ENCODE data around the gene SPATA2L.
A peak's percentile ranks its signal among the peaks of the same experiment; 100 is the strongest.

Gene SPATA2L, protein sequence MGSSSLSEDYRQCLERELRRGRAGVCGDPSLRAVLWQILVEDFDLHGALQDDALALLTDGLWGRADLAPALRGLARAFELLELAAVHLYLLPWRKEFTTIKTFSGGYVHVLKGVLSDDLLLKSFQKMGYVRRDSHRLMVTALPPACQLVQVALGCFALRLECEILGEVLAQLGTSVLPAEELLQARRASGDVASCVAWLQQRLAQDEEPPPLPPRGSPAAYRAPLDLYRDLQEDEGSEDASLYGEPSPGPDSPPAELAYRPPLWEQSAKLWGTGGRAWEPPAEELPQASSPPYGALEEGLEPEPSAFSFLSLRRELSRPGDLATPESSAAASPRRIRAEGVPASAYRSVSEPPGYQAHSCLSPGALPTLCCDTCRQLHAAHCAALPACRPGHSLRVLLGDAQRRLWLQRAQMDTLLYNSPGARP

DNA sequence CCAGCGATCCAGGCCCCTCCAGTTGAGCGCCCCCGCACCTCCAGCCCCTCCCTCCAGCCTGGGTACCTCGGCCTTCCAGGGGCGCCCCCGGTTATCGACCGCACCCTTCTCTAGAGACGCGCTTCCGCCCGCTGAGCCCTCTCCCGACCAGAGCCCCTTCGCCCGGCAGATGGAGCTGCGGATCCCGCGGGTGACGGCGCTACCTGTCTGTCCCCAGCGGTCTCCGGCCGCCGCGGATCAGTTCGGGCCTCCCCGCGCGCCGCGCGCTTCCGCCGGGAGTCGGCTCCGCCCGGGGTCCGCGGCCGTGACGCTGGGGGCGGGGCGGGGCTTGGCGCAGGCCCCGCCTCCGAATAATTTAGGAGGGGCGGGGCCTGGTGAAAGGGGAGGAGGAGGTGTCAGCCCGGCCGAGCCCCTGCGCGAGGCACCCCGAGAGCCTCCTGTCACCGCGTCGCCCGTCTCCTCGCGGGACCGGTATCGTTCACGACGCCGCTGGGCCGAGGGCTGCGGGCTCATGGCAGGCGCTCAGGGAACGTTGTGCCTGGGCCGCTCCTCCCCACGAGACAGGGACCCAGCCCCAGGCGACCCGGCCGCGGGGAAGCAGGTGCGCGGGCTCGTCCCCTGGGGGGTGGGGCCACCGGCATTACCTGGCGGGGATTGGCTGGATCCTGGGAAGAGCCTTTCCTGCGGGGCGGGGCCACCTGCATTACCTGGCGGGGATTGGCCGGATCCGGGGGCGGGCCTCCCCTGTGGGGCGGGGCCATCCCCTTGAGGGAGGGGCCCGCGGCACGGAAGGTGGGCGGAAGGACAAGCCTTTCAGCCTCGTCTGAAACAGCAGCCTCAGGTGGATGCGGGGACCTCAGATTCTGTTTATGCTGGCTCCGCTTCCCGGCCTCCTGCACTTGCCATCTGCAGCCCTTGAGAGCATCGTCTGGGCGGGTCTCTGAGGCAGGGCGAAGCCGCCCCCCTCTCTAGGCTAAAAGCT lies at the start of gene SPATA2L:
Gene SPATA2L, minus strand, starts transcription at position 281 of the 982 bp plus-strand sequence. CDS start 473 bp downstream, outside the sequence.
- DNase-seq: peak; percentile 79

DNA sequence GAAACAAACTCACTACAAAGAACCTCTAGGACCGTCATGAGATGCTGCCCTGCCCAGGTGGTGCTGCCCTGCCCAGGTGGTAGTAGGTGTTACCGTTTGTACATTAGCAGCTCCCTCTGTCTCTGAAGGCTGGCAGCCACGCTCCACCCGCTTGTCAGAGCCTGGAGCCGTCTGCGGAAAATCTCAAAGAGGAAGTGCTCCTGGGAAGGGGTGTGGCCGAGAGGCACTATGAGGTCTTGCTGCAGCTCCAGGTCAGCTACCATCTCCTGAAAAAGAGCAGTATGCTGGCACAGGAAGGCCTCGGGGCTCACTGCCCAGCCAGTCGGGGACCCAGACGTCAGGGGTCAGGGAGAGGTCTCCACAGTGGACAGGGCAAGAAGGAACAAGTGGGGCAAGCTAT lies 48.1 kb upstream of the SPATA2L start:
- DNase-seq: no peak

DNA sequence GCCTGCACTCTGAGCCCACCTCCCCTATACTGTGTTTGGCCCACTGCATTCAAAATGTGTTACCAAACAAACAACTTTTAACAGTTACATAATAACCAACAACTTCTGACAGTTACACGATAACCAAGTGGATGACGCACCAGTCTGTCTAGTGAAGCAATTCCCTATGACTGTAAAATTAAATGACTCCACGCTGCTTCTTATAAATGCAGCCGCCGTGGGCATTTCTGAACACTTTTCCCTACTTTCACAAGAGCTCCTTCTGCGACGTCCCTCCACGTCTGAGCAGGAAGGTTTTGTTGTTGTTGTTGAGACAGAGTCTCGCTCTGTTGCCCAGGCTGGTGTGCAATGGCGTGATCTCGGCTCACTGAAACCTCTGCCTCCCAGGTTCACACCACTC lies 47.4 kb upstream of the SPATA2L start:
- no peak for DNase-seq

DNA sequence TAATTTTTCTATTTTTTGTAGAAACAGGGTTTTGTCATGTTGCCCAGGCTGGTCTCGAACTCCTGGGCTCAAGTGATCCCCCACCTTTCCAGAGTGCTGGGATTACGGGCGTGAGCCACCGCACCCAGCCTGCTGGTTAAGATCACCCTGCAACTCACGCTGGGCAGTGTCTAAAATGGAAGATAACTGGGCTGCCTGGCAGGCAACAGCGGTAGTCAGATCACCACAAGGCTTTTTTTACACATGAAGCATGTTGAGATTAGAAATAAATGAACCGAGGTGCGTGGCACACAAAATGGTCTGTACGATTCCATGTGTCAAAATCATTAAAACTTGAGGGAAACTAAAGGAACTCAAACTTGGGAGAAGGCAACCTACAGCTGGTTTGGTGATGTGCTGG lies 46.6 kb upstream of the SPATA2L start:
- no peak for DNase-seq

DNA sequence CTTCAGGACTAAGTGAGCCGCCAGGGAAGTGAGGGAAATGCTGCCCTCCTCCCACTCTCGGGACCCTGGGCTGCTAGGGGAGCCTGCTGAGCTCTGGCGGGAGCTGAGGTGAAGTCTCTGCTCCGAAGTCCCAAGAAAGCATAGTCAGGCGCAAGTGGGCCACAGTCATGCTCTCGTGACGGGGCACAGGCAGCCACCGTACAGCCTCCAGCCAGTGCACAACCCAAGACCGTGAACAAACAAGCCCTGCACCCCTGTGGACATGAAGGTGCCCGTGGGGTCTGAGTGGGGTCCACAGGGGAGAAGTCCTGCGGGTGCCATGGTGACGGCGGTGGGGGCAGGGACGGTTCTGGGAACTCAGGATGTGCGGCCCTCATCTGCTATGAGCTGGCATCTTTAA lies 44.5 kb upstream of the SPATA2L start:
- DNase-seq: no peak

DNA sequence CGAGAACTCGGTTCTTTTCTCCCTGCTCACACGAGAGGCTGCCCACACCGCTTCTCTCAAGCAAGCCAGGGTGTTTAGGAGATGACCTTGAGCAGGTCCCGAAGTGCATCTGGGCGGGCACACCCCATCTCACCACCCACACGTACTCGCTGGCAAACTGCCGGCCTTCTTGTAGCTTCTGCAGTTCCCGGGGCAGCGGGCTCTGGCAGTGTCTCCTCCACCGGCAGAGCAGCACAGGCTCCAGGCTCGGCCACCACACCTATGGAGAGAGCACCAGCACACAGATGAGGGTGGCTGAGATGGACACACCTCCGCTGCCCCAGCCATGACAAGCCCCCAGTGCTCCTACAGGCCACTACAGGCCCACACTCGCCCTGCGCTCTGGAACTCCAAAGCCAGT lies 43.3 kb upstream of the SPATA2L start:
- no peak for DNase-seq

DNA sequence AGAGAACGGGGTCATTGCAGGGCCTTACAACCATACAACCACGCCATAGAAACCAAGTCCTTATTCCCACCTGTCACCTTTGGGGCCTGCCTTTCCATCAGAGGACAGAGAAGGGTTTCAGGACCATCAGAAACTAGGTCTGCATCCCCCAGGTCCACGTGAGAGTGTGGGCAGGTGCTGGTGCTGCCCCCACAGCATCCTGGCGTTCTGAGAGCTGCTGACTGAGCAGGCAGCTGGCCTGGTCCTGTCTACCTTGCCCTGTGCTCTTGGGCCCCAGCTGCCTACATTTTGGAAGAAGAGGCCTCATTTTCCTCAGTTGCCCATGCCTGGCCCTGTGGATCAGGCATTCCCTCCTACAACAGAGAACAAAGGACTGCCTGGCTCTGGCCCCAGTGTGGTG lies 41.4 kb upstream of the SPATA2L start:
- DNase-seq: no peak

DNA sequence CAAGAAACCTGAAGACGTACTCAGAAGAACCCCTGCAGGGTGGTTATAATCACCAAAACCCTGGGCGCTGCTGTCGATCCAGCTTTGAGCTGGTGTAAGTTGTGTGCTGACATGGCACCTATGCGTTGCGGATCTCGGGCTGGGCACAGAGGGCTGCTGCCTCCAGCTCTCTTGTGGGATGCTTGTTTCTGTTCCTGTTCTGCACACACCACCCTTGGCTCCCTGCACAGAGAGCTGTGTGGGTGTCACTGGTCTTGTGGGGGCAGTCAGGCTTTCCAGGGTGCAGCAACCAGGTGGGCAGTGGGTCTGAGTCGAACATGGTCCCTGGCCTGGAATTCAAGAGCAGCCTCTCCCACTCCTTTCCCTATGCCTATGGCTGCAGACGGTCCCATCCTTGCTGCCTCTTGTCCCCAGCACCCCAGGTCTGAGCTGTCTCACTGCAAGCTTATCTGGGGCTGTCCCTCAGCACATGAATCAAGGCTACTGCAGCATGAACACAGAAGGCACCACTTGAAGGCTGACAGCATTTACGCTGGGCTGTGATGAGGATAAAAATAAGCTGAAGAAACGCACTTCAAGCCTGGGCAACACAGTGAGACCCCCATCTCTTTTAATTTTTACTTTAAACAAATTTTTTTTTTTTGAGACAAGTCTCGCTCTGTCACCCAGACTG lies 40.0 kb upstream of the SPATA2L start:
- no peak for DNase-seq

DNA sequence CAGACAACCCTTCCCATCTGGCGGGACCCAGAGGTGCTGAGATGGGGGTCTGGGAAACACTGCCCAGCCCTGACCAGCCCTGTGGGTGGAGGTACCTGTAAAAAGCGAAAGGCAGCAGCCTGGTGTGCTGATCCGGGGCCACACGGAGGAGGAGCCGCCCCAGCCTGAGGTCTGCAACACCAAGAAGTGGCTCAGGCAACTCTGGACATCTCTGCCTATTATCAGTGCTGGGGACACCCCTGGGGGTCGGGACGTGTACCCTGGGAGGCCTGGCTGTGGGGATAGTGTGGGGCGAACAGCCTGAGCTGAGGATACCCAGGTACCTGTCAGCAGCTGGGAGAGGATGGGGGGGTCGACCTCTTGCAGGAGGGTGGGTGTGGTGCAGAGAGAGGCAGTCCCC lies 37.9 kb upstream of the SPATA2L start:
- DNase-seq: no peak

DNA sequence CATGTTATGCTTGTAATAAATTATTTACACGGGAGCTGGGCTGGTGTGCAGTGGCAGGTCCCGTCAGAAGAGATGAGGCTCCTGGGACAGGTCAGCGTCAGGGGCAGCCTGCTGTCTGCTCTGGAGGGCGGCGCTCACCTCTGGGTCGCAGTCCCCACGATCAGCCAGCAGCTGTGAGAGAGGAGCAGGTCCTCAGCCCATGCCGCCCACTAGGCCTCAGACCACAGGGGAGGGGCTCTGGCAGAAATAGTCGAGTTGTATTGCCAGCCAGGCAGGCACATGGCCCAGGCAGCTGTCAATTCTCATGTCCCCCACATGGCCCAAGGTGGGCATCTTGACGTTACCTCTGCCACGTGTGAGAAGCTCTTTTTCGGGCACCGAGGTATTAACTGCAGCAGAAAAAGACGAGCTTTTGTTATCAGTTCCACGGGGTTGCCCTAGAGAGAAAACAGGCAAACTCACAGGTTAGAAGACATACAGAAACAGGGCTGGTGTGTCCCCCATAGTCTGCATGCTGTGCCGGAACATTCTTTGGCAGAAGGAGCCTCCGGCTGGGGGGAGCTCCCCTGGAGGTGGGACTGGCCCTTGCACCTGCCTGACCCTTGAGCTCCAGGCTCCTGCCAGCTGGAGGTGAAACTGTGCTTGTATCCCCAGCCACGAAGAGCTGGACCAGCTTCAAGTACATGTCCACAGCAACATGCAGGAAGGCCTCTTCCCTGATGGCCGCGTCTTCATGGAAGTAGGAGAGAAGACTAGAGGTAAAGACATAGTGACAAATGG lies 37.2 kb upstream of the SPATA2L start:
- no peak for DNase-seq

DNA sequence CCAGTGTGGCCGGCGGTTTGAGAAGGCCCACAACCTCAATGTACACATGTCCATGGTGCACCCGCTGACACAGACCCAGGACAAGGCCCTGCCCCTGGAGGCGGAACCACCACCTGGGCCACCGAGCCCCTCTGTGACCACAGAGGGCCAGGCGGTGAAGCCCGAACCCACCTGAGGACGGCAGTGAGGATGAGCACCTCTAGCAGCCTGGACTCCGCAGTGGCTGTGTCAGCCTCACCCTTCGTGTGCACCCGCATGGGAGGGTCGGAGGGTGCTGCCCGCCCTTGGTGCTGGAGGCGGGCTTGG lies 36.5 kb upstream of the SPATA2L start:
- no peak for DNase-seq

DNA sequence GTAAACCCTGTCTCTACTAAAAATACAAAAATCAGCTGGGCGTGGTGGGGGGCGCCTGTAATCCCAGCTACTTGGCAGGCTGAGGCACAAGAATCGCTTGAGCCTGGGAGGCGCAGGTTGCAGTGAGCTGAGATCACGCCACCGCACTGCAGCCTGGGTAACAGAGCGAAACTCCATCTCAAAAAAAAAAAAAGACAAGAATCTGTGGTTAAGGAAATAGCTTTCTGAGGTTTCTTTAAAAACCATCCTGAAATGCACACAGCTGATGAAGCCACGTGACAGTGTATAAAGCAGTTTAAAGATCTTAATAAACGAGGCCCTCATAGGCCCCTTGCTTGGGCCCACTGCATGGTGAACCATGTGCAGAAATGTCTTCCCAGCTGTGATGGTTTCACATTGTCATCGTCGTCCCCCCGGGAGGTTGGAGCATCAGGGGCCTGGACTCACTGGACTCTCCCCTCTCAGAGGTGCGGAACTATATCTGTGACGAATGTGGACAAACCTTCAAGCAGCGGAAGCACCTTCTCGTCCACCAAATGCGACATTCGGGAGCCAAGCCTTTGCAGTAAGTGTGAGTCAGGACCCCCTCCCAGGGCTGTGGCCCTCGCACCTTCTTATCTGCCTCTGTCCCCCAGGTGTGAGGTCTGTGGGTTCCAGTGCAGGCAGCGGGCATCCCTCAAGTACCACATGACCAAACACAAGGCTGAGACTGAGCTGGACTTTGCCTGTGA lies 36.0 kb upstream of the SPATA2L start:
- no peak for DNase-seq

DNA sequence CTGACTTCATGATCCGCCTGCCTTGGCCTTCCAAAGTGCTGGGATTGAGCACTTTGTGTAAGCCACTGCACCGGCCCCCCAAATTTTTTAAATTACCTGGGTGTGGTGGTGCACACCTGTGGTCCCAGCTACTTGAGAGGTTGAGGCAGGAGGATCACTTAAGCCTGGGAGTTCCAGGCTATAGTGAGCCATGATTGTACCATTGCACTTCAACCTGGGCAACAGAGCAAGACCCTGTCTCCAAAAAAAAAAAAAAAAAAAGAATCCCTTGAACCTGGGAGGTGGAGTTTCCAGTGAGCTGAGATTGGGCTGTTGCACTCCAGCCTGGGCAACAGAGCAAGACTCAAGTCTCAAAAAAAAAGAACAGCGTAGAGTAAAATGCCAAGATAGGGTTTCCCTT lies 35.0 kb upstream of the SPATA2L start:
- DNase-seq: no peak

DNA sequence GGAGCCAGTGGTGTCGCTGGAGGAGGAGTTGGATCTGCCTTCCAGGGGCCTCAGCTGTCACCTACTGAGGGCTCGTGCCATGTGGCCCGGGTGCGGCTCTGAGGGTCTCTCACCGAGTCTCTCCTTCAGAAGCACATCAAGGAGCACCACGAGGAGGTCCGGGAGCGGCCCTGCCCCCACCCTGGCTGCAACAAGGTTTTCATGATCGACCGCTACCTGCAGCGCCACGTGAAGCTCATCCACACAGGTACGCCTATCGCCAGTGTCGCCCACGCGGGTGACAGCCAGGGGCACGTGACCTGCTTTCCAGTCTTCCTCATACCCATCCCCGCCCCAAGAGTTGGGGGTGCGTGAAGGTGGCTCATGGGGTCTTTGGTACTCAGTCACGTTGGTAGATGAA lies 32.3 kb upstream of the SPATA2L start:
- DNase-seq: no peak

DNA sequence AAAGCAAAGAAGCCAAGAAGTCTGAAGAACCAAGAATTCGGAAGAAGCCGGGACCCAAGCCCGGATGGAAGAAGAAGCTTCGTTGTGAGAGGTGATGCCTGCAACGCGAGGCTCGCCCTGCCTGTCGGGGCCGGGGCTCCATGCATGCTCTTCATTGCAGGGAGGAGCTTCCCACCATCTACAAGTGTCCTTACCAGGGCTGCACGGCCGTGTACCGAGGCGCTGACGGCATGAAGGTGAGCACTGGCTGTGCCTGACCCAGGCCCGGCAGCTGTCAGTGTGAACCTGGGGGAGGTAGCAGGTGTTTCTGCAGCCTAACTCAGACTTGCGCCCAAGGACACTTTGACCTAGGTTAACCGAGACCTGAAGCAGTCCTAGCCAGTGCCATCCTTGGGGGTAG lies 31.8 kb upstream of the SPATA2L start:
- no peak for DNase-seq

DNA sequence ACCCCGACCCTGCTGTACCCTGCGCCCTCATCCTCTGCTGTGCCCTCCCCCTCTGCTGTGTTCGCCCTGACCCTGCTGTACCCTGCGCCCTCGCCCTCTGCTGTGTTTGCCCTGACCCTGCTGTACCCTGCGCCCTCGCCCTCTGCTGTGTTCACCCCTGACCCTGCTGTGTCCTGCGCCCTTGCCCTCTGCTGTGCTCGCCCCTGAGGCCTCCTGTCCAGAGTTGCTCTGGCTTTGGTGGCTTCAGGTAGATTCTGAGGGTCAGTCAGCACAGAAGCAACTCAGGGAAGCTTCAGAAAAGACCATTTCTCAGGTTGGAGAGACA lies 31.4 kb upstream of the SPATA2L start:
- no peak for DNase-seq

DNA sequence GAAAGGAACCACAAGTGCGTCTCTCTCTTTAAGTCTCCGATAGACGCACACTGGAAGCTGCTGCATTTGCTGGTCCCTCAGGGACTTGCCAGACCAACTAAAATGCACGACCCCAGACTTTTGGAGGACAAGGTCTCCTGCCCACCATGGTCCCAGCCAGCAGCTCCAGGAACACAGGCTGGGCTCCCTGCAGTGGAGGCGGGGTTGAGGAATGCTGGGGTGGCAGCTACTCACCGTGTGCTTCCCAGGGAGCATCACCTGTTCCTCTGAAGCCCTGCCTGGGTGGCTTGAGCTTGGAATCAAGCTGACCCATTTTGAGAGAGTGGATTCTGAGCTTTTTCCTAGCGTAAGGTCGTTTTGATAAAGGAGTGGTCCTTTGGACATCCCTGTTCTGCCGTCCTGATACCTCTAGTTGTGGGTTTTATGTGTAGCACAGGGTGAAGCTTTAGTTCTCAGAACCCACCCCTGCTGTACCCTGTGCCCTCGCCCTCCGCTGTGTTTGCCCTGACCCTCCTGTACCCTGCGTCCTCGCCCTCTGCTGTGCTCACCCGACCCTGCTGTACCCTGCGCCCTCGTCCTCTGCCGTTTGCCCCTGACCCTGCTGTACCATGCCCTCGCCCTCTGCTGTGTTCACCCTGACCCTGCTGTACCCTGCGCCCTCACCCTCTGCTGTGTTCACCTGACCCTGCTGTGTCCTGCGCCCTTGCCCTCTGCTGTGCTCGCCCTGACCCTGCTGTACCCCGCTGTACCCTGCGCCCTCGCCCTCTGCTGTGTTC lies 30.8 kb upstream of the SPATA2L start:
- no peak for DNase-seq

DNA sequence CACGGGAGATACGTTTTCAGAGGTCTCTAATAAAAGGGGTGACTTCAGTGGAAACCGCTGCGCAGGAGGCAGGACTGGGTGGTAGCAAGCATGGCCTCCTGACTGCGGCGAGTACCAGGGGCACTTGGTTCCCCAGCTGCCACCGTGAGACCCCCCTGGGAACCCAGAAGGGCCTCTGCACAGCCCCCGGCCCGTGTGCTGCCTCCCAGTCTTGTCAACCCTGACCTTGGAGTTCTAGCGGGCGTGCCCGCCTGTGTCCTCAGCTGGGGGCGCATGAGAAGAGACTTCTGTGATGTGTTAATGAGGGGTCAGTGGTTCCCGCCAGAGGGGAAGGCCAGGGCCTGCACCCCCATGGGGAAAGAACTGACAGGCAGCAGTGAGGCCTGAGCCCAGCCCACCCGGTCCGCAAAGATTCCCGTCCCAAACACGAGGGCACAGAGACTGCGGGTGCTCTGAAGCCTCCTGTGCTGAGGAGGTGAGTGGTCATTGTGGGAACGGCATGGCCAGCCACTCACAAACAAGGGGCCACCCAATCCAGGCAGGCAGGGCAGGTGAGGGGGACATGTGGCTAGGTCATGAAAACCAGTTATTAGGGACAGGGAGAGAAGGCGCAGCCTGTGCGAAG lies 29.2 kb upstream of the SPATA2L start:
- DNase-seq: no peak

DNA sequence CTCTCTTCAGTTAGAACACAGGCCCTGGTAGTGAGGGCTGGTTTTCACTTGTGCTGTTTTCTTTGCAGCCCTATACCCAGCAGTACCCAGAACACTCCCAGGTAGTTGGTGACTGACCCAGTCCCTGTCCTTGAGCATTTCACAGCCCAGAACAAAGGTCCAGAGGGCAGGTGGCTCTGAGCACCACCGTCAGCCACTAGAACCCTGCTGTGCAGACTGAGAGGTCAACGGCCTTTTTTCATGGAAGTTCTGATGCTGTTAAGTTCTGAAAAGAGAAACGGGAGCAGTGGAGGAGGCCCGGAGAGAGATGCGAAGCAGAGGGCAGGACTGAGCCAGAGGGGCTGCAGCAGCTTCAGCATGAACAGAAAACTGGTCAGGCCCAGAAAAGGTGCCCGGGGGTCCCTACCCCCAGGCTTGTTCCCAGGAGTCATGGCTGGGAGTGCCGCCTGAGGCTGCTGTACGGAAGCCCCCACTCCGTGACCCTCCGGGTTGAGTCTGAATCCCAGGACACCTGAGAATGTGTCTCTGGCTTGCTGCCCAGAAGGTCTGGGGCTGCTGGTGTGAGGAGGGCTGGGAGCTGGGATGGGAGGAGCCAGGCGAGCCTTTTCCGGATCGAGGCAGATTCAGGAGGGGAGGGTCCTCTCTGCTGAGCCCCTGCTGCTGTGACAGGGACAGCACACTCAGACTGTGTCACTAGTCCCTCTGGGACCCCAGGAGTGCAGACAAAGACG lies 28.5 kb upstream of the SPATA2L start:
- no peak for DNase-seq

DNA sequence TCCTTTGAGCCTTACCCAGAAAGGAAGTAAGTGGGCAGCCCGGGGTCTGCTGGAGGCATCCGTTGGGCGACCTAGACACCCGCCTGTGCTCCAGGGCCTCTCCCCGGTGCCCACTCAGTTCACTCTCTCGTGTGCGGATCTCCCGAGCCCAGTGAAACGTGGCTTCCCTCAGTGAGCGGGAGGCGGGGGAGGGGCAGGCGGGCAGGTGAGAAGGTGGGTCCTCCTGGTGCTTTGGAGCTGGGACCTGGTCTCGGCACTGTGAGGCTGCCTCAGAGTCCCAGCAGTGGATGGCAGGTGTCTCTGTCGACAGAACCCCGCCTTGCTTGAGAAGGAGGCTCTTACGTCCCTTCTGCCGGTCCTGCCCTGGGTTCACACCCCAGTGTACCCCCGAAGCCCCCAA lies 27.8 kb upstream of the SPATA2L start:
- no peak for DNase-seq
